Caco-2 (cell line): Measurements from ENCODE around the gene TNNI2. TPM values are rescaled to one million over a fixed set of nuclear protein-coding genes. Genes with fewer than 3 reads are reported as not detected.
A peak's percentile ranks its signal among the peaks of the same experiment; 100 is the strongest.

Experiments used
- BruUV-seq: library from RNA; stranded (reverse); fragments of 400-500 nt; replicated peaks from 2 replicates; lab custom pipeline; 2021; lab: Mats Ljungman, UMichigan
- CTCF ChIA-PET: fragments of 300-600 bp; sonication (Branson Sonifier 250); formaldehyde crosslinking; loops from one replicate; lab custom pipeline; 2022; ENCODE audit warnings: antibody characterized with exemption; lab: Charles Lee
- POLR2A ChIA-PET: fragments of 300-600 bp; sonication (Branson Sonifier 250); formaldehyde crosslinking; loops from one replicate; lab custom pipeline; 2022; ENCODE audit warnings: antibody characterized with exemption; lab: Charles Lee
- DNase-seq, 2 experiments: peaks; one replicate each; pipeline versions ENCODE4 v3.0.0 to v3.0.0-alpha.2; 2020 to 2022
- H3K27me3 ChIP-seq: replicated peaks from 2 replicates; pipeline ENCODE4 v1.6.0; 2011; ENCODE audit warnings: low read length; ENCODE audit not compliant: control insufficient read depth, insufficient read depth
- H3K36me3 ChIP-seq: 2 replicates; pipeline ENCODE4 v1.5.1; 2011; ENCODE audit warnings: low read length; ENCODE audit not compliant: control insufficient read depth, insufficient read depth
- H3K4me1 ChIP-seq: fragments of 250-450 bp; sonication (Bioruptor Pico); 2 replicates; pipeline ENCODE4 v1.5.1; 2020; ENCODE audit warnings: mild to moderate bottlenecking
- H3K4me3 ChIP-seq: 2 replicates; pipeline ENCODE4 v1.5.1; 2011; ENCODE audit warnings: low read depth, mild to moderate bottlenecking, control low read depth, low read length
- H3K9me3 ChIP-seq: fragments of 250-450 bp; sonication (Bioruptor Pico); 2 replicates; pipeline ENCODE4 v1.5.1; 2020; ENCODE audit warnings: mild to moderate bottlenecking, moderate library complexity
- H3K27ac Mint-ChIP-seq: one replicate; pipeline ENCODE4 v1.8.0; 2022; ENCODE audit warnings: mixed read lengths; ENCODE audit not compliant: unreplicated experiment
- H3K27me3 Mint-ChIP-seq: one replicate; pipeline ENCODE4 v1.8.0; 2022; ENCODE audit warnings: mixed read lengths; ENCODE audit not compliant: insufficient read depth, unreplicated experiment
- H3K36me3 Mint-ChIP-seq: one replicate; pipeline ENCODE4 v1.8.0; 2022; ENCODE audit warnings: mild to moderate bottlenecking, mixed read lengths; ENCODE audit not compliant: insufficient read depth, unreplicated experiment
- H3K4me1 Mint-ChIP-seq: one replicate; pipeline ENCODE4 v1.8.0; 2022; ENCODE audit warnings: low read depth, mixed read lengths; ENCODE audit not compliant: unreplicated experiment
- H3K4me3 Mint-ChIP-seq: one replicate; pipeline ENCODE4 v1.8.0; 2022; ENCODE audit warnings: mild to moderate bottlenecking, moderate library complexity, mixed read lengths; ENCODE audit not compliant: unreplicated experiment
- H3K9me3 Mint-ChIP-seq: one replicate; pipeline ENCODE4 v1.8.0; 2022; ENCODE audit warnings: mixed read lengths; ENCODE audit not compliant: unreplicated experiment
- CTCF ChIP-seq, 2 experiments: fragments of 200-600 bp in 1 of 2; IDR thresholded peaks; 1 replicate in 1 of 2; 2 replicates in 1 of 2; pipeline versions ENCODE4 v1.5.1 to v1.8.0; 2011 to 2022; ENCODE audit warnings: antibody characterized with exemption in 1 of 2, control low read depth in 1 of 2, inconsistent platforms in 1 of 2, low read depth in 1 of 2, low read length in 1 of 2, mild to moderate bottlenecking in 1 of 2, moderate library complexity in 1 of 2; ENCODE audit not compliant: insufficient read depth in 1 of 2, severe bottlenecking in 1 of 2, unreplicated experiment in 1 of 2
- intact Hi-C: fragments of 100-400 bp; cut with micrococcal nuclease; formaldehyde crosslinking; loops from one replicate; pipeline ENCODE4 v1.10.0; 2022; ENCODE audit not compliant: unreplicated experiment
- total RNA-seq: library from RNA; stranded (reverse); gene quantifications from 2 replicates; pipeline ENCODE4 v1.2.3, GENCODE V29; 2022

The TNNI2 gene
- total RNA-seq, 1 experiment from 2014 or later: 8.6 TPM

- no TSS peak for BruUV-seq
- peaks cover 46% of the 10 kb centered on the region for H3K4me1 Mint-ChIP-seq
- no peak for TF ChIP-seq CTCF (IDR thresholded peaks at IDR 0.05; ENCODE audit: insufficient read depth in 1 of 2, low read depth in 1 of 2, low read length in 1 of 2, severe bottlenecking in 1 of 2, unreplicated experiment in 1 of 2)
- H3K36me3 ChIP-seq: no peaks in the 10 kb centered on the region
- ChIA-PET CTCF (interaction anchor here (0.6 to 2.2 kb wide), 20 partner anchors 9 to 1005 kb away, joined by 3 to 67 read pairs (median 6); partner anchors contain the start of genes CTSD, MRPL23 and SYT8), POLR2A (interaction anchor here (1.2 kb wide), 1 partner anchor 10 kb away, joined by 4 read pairs; no protein-coding TSS in a partner anchor)
- H3K27me3 ChIP-seq: no peaks in the 10 kb centered on the region
- peaks cover 8% of the 10 kb centered on the region for H3K36me3 Mint-ChIP-seq
- H3K4me3 Mint-ChIP-seq: no peak overlapping the region
- peak in 1 of 2 experiments; percentile 33 for DNase-seq
- peak overlapping the region; percentile 39 for H3K27ac Mint-ChIP-seq
- peaks cover 55% of the 10 kb centered on the region for H3K4me1 ChIP-seq
- H3K27me3 Mint-ChIP-seq: no peaks in the 10 kb centered on the region
- intact Hi-C loops: loop anchor here (1.0 to 5.0 kb wide), 3 partner anchors 58 to 130 kb away; no protein-coding TSS in a partner anchor
- no peak overlapping the region for H3K4me3 ChIP-seq
- H3K9me3 Mint-ChIP-seq: peaks cover 16% of the 10 kb centered on the region
- H3K9me3 ChIP-seq: no peaks in the 10 kb centered on the region
Measured at GRCh38 chr11:1824221-1825038, 14.4 kb upstream of the TNNI2 start.

- intact Hi-C loops: loop anchor here (1.0 to 5.0 kb wide), 3 partner anchors 57 to 131 kb away; no protein-coding TSS in a partner anchor
- H3K27ac Mint-ChIP-seq: no peak overlapping the region
- H3K4me1 Mint-ChIP-seq: peaks cover 39% of the 10 kb centered on the region
- Histone ChIP-seq H3K9me3 (no peaks in the 10 kb centered on the region), H3K4me1 (peaks cover 56% of the 10 kb centered on the region), H3K36me3 (no peaks in the 10 kb centered on the region), H3K27me3 (no peaks in the 10 kb centered on the region), H3K4me3 (no peak overlapping the region)
- H3K4me3 Mint-ChIP-seq: no peak overlapping the region
- CTCF ChIA-PET: interaction anchor here (0.6 to 2.2 kb wide), 30 partner anchors 9 to 1004 kb away, joined by 3 to 67 read pairs (median 4); partner anchors contain the start of genes CTSD, MRPL23 and SYT8
- peaks cover 16% of the 10 kb centered on the region for H3K9me3 Mint-ChIP-seq
- no TSS peak for BruUV-seq
- DNase-seq: peak; percentile 96 to 97
- POLR2A ChIA-PET: interaction anchor here (1.2 kb wide), 1 partner anchor 9 kb away, joined by 4 read pairs; no protein-coding TSS in a partner anchor
- H3K27me3 Mint-ChIP-seq: no peaks in the 10 kb centered on the region
- peaks cover 8% of the 10 kb centered on the region for H3K36me3 Mint-ChIP-seq
- peak; percentile 92 to 99 for TF ChIP-seq CTCF (IDR thresholded peaks at IDR 0.05; ENCODE audit: insufficient read depth in 1 of 2, low read depth in 1 of 2, low read length in 1 of 2, severe bottlenecking in 1 of 2, unreplicated experiment in 1 of 2)
Measured at GRCh38 chr11:1825039-1825740, 13.6 kb upstream of the TNNI2 start.
